Activated CD4-positive, alpha-beta T cell treated with anti-CD3 and anti-CD28 coated beads, Interleukin-2, Interleukin-6, amounts not matched to agents 100 ng/mL and 50 ng/mL, durations not matched to agents 16 hours and 8 hours (primary cell): ENCODE data around the gene DTX3.
"Not testable (repeated sequence)": the region's sequence is repeated elsewhere in the genome, so short reads cannot be mapped to it uniquely, and the experiment has no call there.

Experiments used
- DNase-seq: peaks from one replicate; pipeline ENCODE4 v3.0.0-alpha.2; 2020

The DTX3 gene

GRCh38 chr12:57604454-57604991 is at the start of gene DTX3:
Gene DTX3, plus strand, starts transcription at chr12:57604824. Its CDS starts 1,694 bp downstream, at chr12:57606518.
- DNase-seq = peak; percentile 38

- DNase-seq = no peak
These were observed 49.7 kb upstream of the DTX3 start for GRCh38 chr12:57554897-57555296.

GRCh38 chr12:57558864-57559263 is 45.8 kb upstream of the DTX3 start:
- DNase-seq = no peak

GRCh38 chr12:57560516-57560915 is 44.1 kb upstream of the DTX3 start:
- DNase-seq = no peak

GRCh38 chr12:57561117-57561516 is 43.5 kb upstream of the DTX3 start:
- not testable (repeated sequence) for DNase-seq

GRCh38 chr12:57563358-57563757 is 41.3 kb upstream of the DTX3 start:
- DNase-seq = no peak

- DNase-seq = no peak
These were observed 40.4 kb upstream of the DTX3 start for GRCh38 chr12:57564178-57564740.

- DNase-seq = no peak
These were observed 35.8 kb upstream of the DTX3 start for GRCh38 chr12:57568838-57569237.

GRCh38 chr12:57569858-57570257 is 34.8 kb upstream of the DTX3 start:
- no peak for DNase-seq

GRCh38 chr12:57570438-57570837 is 34.2 kb upstream of the DTX3 start:
- not testable (repeated sequence) for DNase-seq

GRCh38 chr12:57571926-57572762 is 32.5 kb upstream of the DTX3 start:
- no peak for DNase-seq

- no peak for DNase-seq
These were observed 29.8 kb upstream of the DTX3 start for GRCh38 chr12:57574795-57575194.

GRCh38 chr12:57575771-57576612 is 28.6 kb upstream of the DTX3 start:
- DNase-seq = no peak

- DNase-seq = no peak
These were observed 27.9 kb upstream of the DTX3 start for GRCh38 chr12:57576613-57577160.

GRCh38 chr12:57577981-57578758 is 26.5 kb upstream of the DTX3 start:
- no peak for DNase-seq

- DNase-seq = no peak
These were observed 25.6 kb upstream of the DTX3 start for GRCh38 chr12:57579011-57579410.

- no peak for DNase-seq
These were observed 24.8 kb upstream of the DTX3 start for GRCh38 chr12:57579677-57580465.

- DNase-seq = no peak
These were observed 24.2 kb upstream of the DTX3 start for GRCh38 chr12:57580466-57580795.

- DNase-seq = no peak
These were observed 22.8 kb upstream of the DTX3 start for GRCh38 chr12:57581802-57582201.

GRCh38 chr12:57582440-57582839 is 22.2 kb upstream of the DTX3 start:
- DNase-seq = no peak
